Measurements from ENCODE around the gene STAC2. TPM values are rescaled to one million over a fixed set of nuclear protein-coding genes. Genes with fewer than 3 reads are reported as not detected.

Gene STAC2
- polyA plus RNA-seq, 1 of the 3 experiments (the other 2 are of a cell fraction): 0.07 TPM

GRCh38 chr17:39237586-39237985 lies 11.8 kb upstream of the STAC2 start (continued):
- TF ChIP-seq USF1 (IDR thresholded peaks at IDR 0.05; ENCODE audit: borderline replicate concordance, low read depth): no peak
- TF ChIP-seq TAF1 (IDR thresholded peaks at IDR 0.05; ENCODE audit: borderline replicate concordance, low read depth, low read length): no peak
- TF ChIP-seq ZBTB33 (IDR thresholded peaks at IDR 0.05; ENCODE audit: borderline replicate concordance, low read depth): no peak

GRCh38 chr17:39236981-39237441 lies 11.3 kb upstream of the STAC2 start:
- peaks cover 7 to 18% of the 10 kb centered on the region in 2 experiments; a peak in 1 of 4 replicates for H3K4me1 ChIP-seq (ENCODE audit: control insufficient read depth in 1 of 2, insufficient read depth in 2 of 2, low read depth in 1 of 2, low read length in 1 of 2)
- H3K4me3 ChIP-seq (ENCODE audit: low read depth in 2 of 2, low read length in 1 of 2): no peak overlapping the region
- no peaks in the 10 kb centered on the region for H3K9me3 ChIP-seq
- H3K36me3 ChIP-seq (replicated peaks in 1 of 2; ENCODE audit: control insufficient read depth in 1 of 2, insufficient read depth in 2 of 2, low read length in 1 of 2): no peaks in the 10 kb centered on the region
- no peaks in the 10 kb centered on the region for H3F3A ChIP-seq (replicated peaks; ENCODE audit: insufficient read depth)
- no peaks in the 10 kb centered on the region for H4K20me1 ChIP-seq (ENCODE audit: insufficient read depth)
- no peak overlapping the region for H3K4me2 ChIP-seq
- H3K27ac ChIP-seq (ENCODE audit: low read depth in 2 of 2, low read length in 1 of 2): no peak overlapping the region
- no peaks in the 10 kb centered on the region for H3K27me3 ChIP-seq (ENCODE audit: insufficient read depth)
- POLR2A ChIA-PET: interaction anchor here (1.1 to 1.5 kb wide), 2 partner anchors 31 to 37 kb away, joined by 3 to 7 read pairs; partner anchors contain the start of gene RPL19
- no peaks in the 10 kb centered on the region for H3K9me2 ChIP-seq
- DNase-seq: no peak
- H3K9ac ChIP-seq: no peak overlapping the region
- no peak overlapping the region for H2AFZ ChIP-seq (ENCODE audit: low read depth)
- CTCF ChIA-PET: interaction anchor here (0.9 to 22.6 kb wide), 9 partner anchors 7 to 254 kb away, joined by 4 to 781 read pairs (median 7); partner anchors contain the start of genes CACNB1 and RPL19
- H3K79me2 ChIP-seq (ENCODE audit: insufficient read depth): no peaks in the 10 kb centered on the region
- 90% methylated on average over 6 of the region's 6 CpGs for WGBS (ENCODE audit: low lambda C conversion rate)
- TF ChIP-seq EZH2phosphoT487 (IDR thresholded peaks at IDR 0.05; ENCODE audit: borderline replicate concordance, low read depth): no peak

- DNase-seq: no peak
- Histone ChIP-seq H3K9ac (no peak overlapping the region), H3K4me2 (no peak overlapping the region), H3K9me2 (no peaks in the 10 kb centered on the region), H3K4me3 (ENCODE audit: low read depth in 2 of 2, low read length in 1 of 2) (no peak overlapping the region), H3K36me3 (replicated peaks in 1 of 2; ENCODE audit: control insufficient read depth in 1 of 2, insufficient read depth in 2 of 2, low read length in 1 of 2) (no peaks in the 10 kb centered on the region), H3K4me1 (ENCODE audit: control insufficient read depth in 1 of 2, insufficient read depth in 2 of 2, low read depth in 1 of 2, low read length in 1 of 2) (peaks cover 7 to 23% of the 10 kb centered on the region in 2 experiments; a peak in 1 of 4 replicates), H3K27me3 (ENCODE audit: insufficient read depth) (no peaks in the 10 kb centered on the region), H2AFZ (ENCODE audit: low read depth) (no peak overlapping the region), H3K79me2 (ENCODE audit: insufficient read depth) (no peaks in the 10 kb centered on the region), H3K27ac (ENCODE audit: low read depth in 2 of 2, low read length in 1 of 2) (no peak overlapping the region), H3F3A (replicated peaks; ENCODE audit: insufficient read depth) (no peaks in the 10 kb centered on the region), H4K20me1 (ENCODE audit: insufficient read depth) (no peaks in the 10 kb centered on the region), H3K9me3 (no peaks in the 10 kb centered on the region)
- ChIA-PET CTCF (interaction anchor here (0.8 to 22.6 kb wide), 14 partner anchors 8 to 310 kb away, joined by 3 to 781 read pairs (median 6); partner anchors contain the start of genes CACNB1, RPL19 and STAC2), POLR2A (interaction anchor here (1.1 to 1.5 kb wide), 2 partner anchors 30 to 36 kb away, joined by 3 to 7 read pairs; partner anchors contain the start of gene RPL19)
- no peak for TF ChIP-seq YY1 (IDR thresholded peaks at IDR 0.05; ENCODE audit: low read depth)
- TF ChIP-seq GATA2 (CRISPR knock-in tag; IDR thresholded peaks at IDR 0.05): no peak
- TF ChIP-seq GABPA (IDR thresholded peaks at IDR 0.05; ENCODE audit: low read depth): no peak
- TF ChIP-seq CHD2 (IDR thresholded peaks at IDR 0.05; ENCODE audit: low read length, partially characterized antibody): no peak
- no peak for TF ChIP-seq CTCF (IDR thresholded peaks at IDR 0.05)
- TF ChIP-seq RAD21 (IDR thresholded peaks at IDR 0.05; ENCODE audit: low read length): no peak
- no peak for TF ChIP-seq POLR2AphosphoS5 (IDR thresholded peaks at IDR 0.05; ENCODE audit: low read depth, low read length)
- 70% methylated on average over 5 of the region's 5 CpGs for WGBS (ENCODE audit: low lambda C conversion rate)
These were observed 10.7 kb upstream of the STAC2 start for GRCh38 chr17:39236450-39236927.

All from SK-N-SH (cell line).